IPS-18c (cell line): ENCODE data around the gene RALGAPA2.

Source experiments
- H3K4me3 ChIP-seq: 2 replicates; pipeline ENCODE4 v1.7.0; 2013; ENCODE audit warnings: low read depth, mild to moderate bottlenecking, low read length, moderate library complexity; ENCODE audit not compliant: insufficient read depth
- H3K9me3 ChIP-seq: one replicate; pipeline ENCODE4 v1.6.1; 2013; ENCODE audit warnings: mild to moderate bottlenecking, low read length, moderate library complexity; ENCODE audit not compliant: control insufficient read depth, insufficient read depth

The RALGAPA2 gene

GRCh38 chr20:20489054-20489453 lies 223.4 kb downstream of the RALGAPA2 start:
- no peak overlapping the region for H3K4me3 ChIP-seq
- no peaks in the 10 kb centered on the region for H3K9me3 ChIP-seq

GRCh38 chr20:20488388-20488787 lies 224.1 kb downstream of the RALGAPA2 start:
- Histone ChIP-seq H3K4me3 (no peak overlapping the region), H3K9me3 (no peaks in the 10 kb centered on the region)

GRCh38 chr20:20487811-20488210 lies 224.6 kb downstream of the RALGAPA2 start:
- H3K9me3 ChIP-seq = no peaks in the 10 kb centered on the region
- H3K4me3 ChIP-seq = no peak overlapping the region

- H3K4me3 ChIP-seq = no peak overlapping the region
- no peaks in the 10 kb centered on the region for H3K9me3 ChIP-seq
These were observed 229.1 kb downstream of the RALGAPA2 start for GRCh38 chr20:20483328-20483727.

GRCh38 chr20:20482453-20482852 lies 230.0 kb downstream of the RALGAPA2 start:
- H3K9me3 ChIP-seq = no peaks in the 10 kb centered on the region

GRCh38 chr20:20480689-20481088 lies 231.8 kb downstream of the RALGAPA2 start:
- Histone ChIP-seq H3K9me3 (no peaks in the 10 kb centered on the region), H3K4me3 (no peak overlapping the region)

More at GRCh38 chr20:20482453-20482852, 230.0 kb downstream of the RALGAPA2 start:
- no peak overlapping the region for H3K4me3 ChIP-seq

- no peak overlapping the region for H3K4me3 ChIP-seq
- no peaks in the 10 kb centered on the region for H3K9me3 ChIP-seq
These were observed 232.3 kb downstream of the RALGAPA2 start for GRCh38 chr20:20480126-20480525.

GRCh38 chr20:20477444-20478041 lies 234.9 kb downstream of the RALGAPA2 start:
- no peaks in the 10 kb centered on the region for H3K9me3 ChIP-seq
- H3K4me3 ChIP-seq = no peak overlapping the region

GRCh38 chr20:20476504-20476903 lies 235.9 kb downstream of the RALGAPA2 start:
- no peak overlapping the region for H3K4me3 ChIP-seq
- no peaks in the 10 kb centered on the region for H3K9me3 ChIP-seq

GRCh38 chr20:20473657-20474056 lies 238.8 kb downstream of the RALGAPA2 start:
- Histone ChIP-seq H3K9me3 (no peaks in the 10 kb centered on the region), H3K4me3 (no peak overlapping the region)

GRCh38 chr20:20472684-20473274 lies 239.7 kb downstream of the RALGAPA2 start:
- no peak overlapping the region for H3K4me3 ChIP-seq
- no peaks in the 10 kb centered on the region for H3K9me3 ChIP-seq

- Histone ChIP-seq H3K4me3 (no peak overlapping the region), H3K9me3 (no peaks in the 10 kb centered on the region)
These were observed 246.0 kb downstream of the RALGAPA2 start for GRCh38 chr20:20466341-20466879.

- Histone ChIP-seq H3K9me3 (no peaks in the 10 kb centered on the region), H3K4me3 (no peak overlapping the region)
These were observed 247.2 kb downstream of the RALGAPA2 start for GRCh38 chr20:20465252-20465651.

GRCh38 chr20:20463933-20464374 lies 248.5 kb downstream of the RALGAPA2 start:
- H3K9me3 ChIP-seq = no peaks in the 10 kb centered on the region
- no peak overlapping the region for H3K4me3 ChIP-seq

- Histone ChIP-seq H3K4me3 (no peak overlapping the region), H3K9me3 (no peaks in the 10 kb centered on the region)
These were observed 250.3 kb downstream of the RALGAPA2 start for GRCh38 chr20:20462185-20462584.

- no peaks in the 10 kb centered on the region for H3K9me3 ChIP-seq
- no peak overlapping the region for H3K4me3 ChIP-seq
These were observed 250.9 kb downstream of the RALGAPA2 start for GRCh38 chr20:20461551-20461950.

- no peak overlapping the region for H3K4me3 ChIP-seq
- no peaks in the 10 kb centered on the region for H3K9me3 ChIP-seq
These were observed 252.7 kb downstream of the RALGAPA2 start for GRCh38 chr20:20459726-20460125.

GRCh38 chr20:20457392-20458126 lies 254.9 kb downstream of the RALGAPA2 start:
- Histone ChIP-seq H3K9me3 (no peaks in the 10 kb centered on the region), H3K4me3 (no peak overlapping the region)
